HG03457 (cell line): ENCODE measurements around the gene NFIA.

Experiments used
- ATAC-seq: cut with Tn5 transposase; IDR thresholded peaks from one replicate; pipeline ENCODE4 v1.9.1; 2021; ENCODE audit warnings: moderate number of reproducible peaks; ENCODE audit not compliant: unreplicated experiment

The NFIA gene

GRCh38 chr1:61285371-61285885 is 203.1 kb downstream of the NFIA start:
- no peak for ATAC-seq

- no peak for ATAC-seq
Observed at GRCh38 chr1:61287014-61287413, 204.7 kb downstream of the NFIA start.

DNA sequence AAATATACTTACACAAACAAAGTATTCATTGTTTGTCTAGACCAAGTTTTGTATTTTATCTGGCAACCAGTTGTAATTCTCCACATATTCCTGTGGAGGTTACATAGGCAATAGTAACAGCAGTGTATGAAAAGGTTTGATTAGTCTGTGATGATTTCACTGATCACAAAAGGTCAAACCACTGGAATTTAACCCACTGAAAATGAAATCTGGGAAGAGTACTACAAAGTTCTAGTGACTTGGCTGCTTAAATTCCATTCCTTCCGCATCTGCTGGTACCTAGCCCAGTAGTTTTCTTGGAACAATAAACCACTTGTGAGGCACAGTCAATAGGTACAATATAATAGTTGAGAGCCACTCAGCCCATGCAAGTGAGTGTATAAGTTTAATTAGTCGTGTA is 205.4 kb downstream of the NFIA start:
- no peak for ATAC-seq

DNA sequence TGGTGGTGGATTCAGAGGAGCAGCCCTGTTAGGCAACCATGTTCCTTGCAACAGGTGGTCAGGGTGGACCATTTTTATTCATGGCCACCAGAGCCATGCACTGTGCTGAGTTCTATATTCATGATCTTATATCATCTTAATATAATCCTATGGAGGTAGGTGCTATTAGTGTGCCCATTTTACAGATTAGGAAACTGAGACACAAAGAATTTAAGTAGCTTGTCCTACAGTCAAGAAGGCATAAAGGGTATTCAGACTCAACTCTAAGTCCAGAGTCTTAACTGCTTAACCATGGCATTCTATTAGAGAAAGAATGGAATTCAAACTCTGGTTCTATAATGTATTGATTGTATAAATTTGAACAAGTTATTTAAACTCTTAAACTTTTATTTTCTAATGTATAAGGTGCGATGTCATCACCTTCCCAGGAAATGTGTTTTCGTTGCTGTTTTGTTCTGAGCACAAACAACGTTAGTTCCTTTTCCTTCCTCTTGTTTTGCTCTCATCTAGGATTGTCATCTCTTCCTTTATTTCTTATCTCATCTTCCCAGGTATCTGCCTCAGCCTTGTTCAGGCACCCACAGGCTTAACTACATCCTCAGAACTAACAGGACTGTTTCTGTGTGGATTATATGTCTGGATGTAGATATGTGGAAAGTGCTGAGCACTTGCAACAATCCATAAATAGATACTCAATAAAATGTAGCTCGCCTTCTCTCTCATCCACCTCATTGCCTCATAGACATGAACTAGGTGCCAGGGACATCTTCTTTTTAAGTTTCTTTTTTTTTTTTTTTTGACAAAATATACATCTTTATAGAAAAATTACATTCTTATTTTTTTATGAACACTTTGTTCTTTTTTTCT is 207.1 kb downstream of the NFIA start:
- ATAC-seq, result no peak

DNA sequence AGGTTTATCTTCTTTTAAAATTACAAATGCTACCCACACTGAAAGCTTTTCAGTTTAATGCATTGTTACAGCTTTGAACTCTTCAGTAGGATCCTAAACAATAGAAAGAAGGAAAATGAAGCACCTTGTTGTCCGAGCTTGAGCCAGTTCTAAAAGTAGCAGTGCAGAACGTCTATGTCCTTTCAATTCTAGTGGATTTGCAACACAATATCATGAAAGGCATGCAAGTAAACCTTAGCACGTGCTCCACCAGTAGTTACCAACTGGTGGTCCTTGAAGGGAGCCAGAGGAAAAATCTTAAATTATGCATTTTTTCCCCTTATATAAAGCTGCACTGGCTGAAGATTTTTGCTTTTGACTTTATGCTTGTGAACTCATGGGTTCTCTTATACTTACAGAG is 208.2 kb downstream of the NFIA start:
- ATAC-seq, result no peak

DNA sequence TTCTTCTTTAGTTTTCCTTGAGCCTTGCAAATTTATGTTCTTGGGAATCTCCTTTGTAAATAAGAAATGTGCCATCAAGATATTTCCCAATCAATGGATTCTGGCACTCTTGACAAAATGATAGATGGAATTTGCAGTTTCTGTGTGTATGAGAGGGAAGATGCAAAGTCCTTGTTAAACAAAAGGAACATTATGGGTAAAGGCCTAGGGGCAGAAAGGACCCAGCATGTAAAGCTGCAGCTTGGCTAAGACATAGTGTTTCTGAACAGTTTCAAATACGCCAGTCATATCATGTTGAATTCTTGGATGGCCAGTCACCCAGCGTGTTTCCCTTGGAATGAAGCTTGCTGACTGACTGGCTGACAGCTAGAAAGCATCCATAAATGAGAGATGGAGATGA is 210.8 kb downstream of the NFIA start:
- ATAC-seq, result no peak

- no peak for ATAC-seq
Observed at GRCh38 chr1:61293986-61294504, 211.7 kb downstream of the NFIA start.

- ATAC-seq, result no peak
Observed at GRCh38 chr1:61294930-61295329, 212.6 kb downstream of the NFIA start.

- ATAC-seq, result no peak
Observed at GRCh38 chr1:61295818-61296537, 213.6 kb downstream of the NFIA start.

DNA sequence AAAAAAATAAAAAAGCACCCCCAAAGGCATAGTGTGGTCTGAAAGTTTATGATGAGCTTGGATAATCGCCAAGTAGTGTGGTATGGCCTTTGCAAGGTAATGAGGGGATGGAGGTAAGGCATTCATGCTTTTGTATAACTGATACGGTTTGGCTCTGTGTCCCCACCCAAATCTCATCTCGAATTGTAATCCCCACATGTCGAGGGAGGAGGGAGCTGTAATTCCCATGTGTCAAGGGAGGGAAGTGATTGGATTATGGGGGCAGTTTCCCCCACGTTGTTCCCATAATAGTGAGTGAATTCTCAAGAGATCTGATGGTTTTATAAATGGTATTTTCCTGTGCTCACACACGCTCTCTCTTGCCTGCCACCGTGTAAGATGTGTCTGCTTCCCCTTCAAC is 215.5 kb downstream of the NFIA start:
- no peak for ATAC-seq

DNA sequence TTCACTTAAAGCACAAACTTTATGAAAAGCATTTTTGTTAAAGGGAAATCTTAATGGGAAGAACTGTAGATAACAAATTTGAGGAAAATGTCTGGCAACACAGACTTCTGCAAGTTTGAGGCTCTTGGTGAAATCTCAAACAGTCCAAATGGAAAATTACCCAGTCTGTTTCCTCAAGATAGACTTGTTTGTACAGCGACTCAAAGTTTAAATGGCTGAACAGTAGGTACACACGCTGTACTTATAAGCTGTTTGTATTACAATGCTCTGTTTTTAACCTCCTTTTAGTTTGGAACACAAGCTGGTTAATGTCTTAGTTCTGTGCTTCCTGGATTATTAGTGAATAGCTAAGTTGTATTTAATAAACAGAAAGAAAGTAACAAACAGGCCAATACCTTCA is 217.1 kb downstream of the NFIA start:
- no peak for ATAC-seq

DNA sequence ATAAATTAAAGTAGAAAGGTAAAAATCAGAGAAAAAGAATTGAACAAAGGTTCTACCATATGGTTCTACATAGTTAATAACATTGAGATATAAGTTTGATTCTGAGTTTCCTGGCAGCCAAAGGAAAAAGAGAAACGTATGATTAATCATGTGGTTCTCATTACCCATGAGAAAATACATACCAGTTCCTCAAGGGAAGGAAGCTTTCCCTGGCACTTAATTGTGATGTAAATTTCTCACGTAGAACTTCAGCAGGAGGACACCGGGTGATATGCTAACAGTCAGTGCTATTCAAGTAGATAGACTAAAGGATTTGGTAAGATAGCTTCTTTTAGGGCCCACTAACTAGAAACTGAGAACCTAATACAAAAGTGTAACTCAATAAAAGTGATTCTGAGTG is 218.5 kb downstream of the NFIA start:
- ATAC-seq, result no peak

GRCh38 chr1:61301824-61302657 is 219.7 kb downstream of the NFIA start:
- peak; percentile 78 for ATAC-seq

GRCh38 chr1:61307422-61308142 is 225.2 kb downstream of the NFIA start:
- ATAC-seq, result no peak

DNA sequence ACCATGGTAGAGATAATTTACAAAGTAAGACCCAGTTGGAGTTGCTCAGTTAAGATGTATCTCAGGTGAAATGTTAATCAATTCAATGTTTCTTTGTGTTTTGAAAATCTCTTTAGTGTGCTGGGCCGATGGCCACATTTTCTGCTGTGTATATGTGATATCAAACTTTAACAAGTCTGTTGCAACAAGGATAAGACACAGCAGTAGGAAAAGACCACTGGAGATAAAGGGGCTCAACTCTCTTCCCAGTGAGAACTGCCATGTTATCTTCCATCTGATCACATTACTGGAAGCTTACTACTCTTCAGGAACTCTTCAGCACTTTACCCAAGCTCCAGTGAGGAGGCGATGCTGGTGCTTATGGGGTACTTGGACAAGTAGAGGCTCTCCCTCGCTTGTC is 227.7 kb downstream of the NFIA start:
- no peak for ATAC-seq

DNA sequence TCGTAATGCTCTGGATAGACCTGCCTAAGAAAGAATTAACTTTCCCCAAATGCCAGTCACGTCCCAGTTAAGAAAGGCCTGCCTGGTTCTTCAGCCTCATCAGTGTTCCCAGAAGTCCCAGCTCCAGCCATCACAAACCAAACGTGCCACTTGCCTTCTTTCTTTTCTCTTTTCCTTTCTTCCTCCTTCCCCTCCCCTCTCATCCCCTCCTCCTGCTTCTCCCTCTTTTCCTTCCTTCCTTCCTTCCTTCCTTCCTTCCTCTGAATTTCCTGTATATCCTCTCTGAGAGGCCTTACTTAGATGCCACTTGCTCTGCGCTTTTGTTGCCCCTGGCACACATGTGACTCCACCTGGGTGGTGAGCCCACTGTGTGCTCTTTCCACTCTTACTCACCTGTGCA is 228.2 kb downstream of the NFIA start:
- ATAC-seq, result no peak

- ATAC-seq, result no peak
Observed at GRCh38 chr1:61313906-61314422, 231.6 kb downstream of the NFIA start.

DNA sequence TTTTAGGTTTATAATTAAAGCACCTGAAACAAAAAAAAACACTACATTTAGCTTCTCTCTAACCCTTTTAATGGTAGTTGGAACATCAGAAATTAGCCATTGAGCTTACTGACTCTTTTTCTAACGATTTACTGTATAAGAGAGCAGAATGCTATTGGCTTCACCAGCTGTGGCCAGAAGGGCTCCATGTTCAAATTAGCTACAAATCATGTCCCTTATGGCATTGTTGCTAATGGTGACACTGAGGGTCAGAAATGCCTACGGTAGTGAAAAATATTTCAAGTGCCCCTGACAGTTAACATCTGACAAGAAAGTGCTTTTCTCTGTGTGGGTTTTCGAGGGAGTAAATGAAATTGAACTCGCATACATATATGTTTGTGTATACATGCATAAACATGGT is 232.7 kb downstream of the NFIA start:
- ATAC-seq, result no peak

GRCh38 chr1:61316493-61316892 is 234.1 kb downstream of the NFIA start:
- ATAC-seq, result no peak
